IPS-18c (cell line): ENCODE measurements around the gene HELZ.
"Not testable (repeated sequence)": the region's sequence is repeated elsewhere in the genome, so short reads cannot be mapped to it uniquely, and the experiment has no call there.

Source experiments
- H3K4me3 ChIP-seq: 2 replicates; pipeline ENCODE4 v1.7.0; 2013; ENCODE audit warnings: low read depth, mild to moderate bottlenecking, low read length, moderate library complexity; ENCODE audit not compliant: insufficient read depth
- H3K9me3 ChIP-seq: one replicate; pipeline ENCODE4 v1.6.1; 2013; ENCODE audit warnings: mild to moderate bottlenecking, low read length, moderate library complexity; ENCODE audit not compliant: control insufficient read depth, insufficient read depth

The HELZ gene

DNA sequence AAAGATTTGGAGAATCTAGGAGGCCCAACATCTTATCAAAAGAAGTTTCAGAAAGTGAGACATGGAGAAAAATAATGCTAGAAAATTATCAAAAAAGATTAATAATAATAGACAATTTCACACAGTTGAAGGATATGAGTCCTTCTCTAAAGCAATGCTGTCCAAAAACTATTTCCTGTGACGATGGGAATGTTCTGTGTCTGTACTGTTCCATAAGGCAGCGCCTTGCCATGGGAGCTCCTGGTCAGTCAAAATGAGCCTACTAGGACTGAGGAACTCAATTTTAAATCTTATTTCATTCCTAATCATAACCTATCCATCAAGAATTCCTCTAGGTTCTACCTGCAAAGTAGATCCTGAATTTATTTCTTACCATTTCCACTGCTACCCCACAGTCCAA, 151.6 kb downstream of the HELZ start:
- H3K9me3 ChIP-seq, result peaks cover 3% of the 10 kb centered on the region
- no peak overlapping the region for H3K4me3 ChIP-seq

DNA sequence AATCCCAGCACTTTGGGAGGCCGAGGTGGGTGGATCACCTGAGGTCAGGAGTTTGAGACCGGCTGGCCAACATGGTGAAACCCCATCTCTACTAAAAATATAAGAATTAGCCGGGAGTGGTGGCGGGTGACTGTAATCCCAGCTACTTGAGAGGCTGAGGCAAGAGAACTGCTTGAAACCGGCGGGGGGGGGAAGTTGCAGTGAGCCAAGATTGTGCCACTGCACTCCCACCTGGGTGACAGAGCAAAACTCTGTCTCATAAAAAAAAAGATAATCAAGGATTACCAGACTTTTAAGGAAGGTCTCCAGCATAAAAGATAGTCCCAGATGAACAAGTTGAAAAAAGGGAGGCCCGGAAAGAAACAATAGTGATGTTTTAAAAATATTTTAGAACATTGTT, 152.3 kb downstream of the HELZ start:
- not testable (repeated sequence) for H3K4me3 ChIP-seq, H3K9me3 ChIP-seq

DNA sequence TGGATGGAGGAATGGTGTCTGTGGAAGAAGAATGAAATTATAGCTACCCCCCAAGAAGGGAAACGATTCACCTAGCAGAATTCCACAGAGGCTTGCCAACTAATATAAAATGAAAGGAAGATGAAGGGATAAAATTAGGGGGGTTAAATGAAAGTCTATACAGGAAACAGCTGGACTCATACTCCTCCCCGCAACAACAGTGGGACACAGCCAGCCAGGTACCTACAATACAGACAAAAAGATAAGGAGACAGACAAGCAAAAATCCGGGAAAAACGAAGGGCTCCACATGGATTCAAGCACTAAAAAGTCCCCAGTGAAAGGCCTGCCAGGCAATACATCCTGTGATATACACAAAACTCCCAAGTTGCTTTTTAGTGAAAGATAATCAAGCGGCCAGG, 152.7 kb downstream of the HELZ start:
- Histone ChIP-seq H3K4me3 (no peak overlapping the region), H3K9me3 (peaks cover 3% of the 10 kb centered on the region)

DNA sequence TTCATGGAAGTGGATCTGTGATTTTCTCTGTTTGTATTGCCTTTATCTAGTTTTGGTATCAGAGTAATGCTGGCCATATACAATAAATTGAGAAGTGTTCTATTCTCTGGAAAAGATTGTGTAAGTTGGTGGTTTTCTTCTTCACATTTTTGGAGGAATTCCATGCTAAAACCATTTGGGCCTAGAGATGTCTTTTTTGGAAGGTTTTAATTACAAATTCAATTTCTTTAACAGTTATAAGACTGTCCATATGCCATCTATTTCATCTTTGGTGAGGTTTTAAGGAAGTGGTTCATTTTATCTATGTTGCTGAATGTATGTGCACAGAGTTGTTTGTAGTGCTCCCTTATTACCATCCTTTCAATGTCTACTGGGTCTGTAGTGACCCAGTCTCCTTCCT, 154.7 kb downstream of the HELZ start:
- H3K9me3 ChIP-seq, result peaks cover 3% of the 10 kb centered on the region
- no peak overlapping the region for H3K4me3 ChIP-seq

DNA sequence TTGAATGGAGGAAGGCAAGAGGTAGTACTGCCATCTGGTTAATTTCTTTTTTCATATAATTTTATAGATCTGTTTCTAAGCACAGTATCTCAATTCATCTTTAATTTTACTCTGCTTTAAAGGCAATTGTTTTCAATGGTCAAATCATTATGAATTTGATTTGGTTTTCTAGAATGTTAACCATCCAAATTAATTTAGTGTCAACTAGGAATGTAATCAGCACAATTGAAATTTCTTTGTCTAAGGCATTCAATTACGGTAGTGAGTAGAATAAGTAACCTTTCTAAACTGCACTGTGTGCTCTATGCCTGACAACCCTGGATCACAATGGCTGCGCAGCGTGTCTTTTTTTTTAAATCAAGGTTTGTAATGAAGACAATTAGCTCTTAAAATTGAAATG, 156.4 kb downstream of the HELZ start:
- Histone ChIP-seq H3K9me3 (no peaks in the 10 kb centered on the region), H3K4me3 (no peak overlapping the region)

DNA sequence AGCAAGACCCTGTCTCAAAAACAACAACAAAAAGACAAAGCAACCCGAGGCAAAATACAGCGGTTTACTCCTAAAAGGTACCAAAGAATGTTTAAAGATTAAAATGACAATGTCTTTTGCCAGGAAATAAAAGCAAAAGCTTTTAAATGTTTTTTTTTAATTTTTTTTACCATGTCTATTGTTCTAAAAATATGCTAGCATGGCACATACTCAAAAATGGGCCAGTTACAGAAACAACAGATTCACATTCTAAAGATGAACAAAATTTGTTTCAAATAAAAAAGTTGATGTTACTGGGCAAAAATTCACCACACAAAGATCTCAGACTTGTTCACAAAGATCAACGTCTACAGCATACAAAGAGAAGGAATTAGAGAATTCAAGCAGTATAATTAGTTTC, 159.6 kb downstream of the HELZ start:
- Histone ChIP-seq H3K9me3 (no peaks in the 10 kb centered on the region), H3K4me3 (no peak overlapping the region)

DNA sequence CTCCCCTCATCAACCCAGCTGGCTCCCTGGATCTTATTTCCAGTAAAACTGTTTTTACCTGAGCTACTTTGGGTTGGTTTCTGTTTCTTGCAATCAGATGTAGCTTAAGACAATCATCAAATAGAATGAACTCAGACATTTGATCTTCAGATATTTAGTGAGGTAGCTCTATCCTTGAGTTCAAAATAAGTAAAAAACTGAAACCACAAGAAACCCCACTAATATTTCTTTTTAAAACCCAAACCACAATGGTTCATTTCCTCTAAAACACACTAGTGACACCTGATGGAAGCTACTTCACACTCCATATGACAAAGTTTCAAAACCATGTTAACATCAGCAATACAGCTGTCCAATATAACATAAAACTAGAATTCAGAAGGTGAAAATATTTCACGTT, 162.9 kb downstream of the HELZ start:
- Histone ChIP-seq H3K4me3 (no peak overlapping the region), H3K9me3 (no peaks in the 10 kb centered on the region)

DNA sequence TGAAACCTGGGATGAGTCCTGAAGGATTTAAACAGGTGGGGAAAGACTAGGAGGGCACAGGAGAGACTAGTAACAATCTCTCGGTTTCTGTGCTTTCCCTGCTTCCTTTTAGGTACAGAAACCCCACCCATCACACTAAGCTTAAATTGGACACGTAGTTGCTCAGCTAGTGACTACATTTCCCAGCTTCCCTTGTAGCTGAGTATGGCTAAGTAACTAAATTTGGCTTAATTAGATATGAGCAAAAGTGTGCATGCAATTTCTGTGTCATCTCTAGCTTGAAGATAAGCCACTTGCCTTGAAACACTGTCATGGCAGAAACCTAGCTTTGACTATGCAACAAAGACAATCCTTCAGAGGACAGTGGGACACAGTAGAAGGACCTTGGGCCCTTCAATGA, 164.2 kb downstream of the HELZ start:
- Histone ChIP-seq H3K9me3 (no peaks in the 10 kb centered on the region), H3K4me3 (no peak overlapping the region)

DNA sequence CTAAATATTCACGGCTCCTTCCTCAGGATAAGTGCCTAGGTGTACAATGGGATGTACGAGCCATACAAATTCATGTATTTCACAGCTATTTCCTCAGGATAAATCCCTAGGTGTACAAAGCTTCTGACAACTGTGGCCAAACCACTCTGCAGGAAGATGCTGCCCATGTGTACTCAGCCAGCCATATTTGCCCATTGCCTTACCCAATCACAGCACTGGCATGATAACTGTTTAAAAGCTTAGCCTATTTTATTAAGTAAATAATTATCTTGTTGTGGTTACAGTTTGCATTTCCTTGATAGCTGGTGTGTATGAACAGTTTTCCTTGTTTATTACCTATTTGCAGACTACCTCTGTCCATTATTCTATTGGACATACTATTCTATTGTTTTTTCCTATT, 165.5 kb downstream of the HELZ start:
- Histone ChIP-seq H3K4me3 (no peak overlapping the region), H3K9me3 (no peaks in the 10 kb centered on the region)

DNA sequence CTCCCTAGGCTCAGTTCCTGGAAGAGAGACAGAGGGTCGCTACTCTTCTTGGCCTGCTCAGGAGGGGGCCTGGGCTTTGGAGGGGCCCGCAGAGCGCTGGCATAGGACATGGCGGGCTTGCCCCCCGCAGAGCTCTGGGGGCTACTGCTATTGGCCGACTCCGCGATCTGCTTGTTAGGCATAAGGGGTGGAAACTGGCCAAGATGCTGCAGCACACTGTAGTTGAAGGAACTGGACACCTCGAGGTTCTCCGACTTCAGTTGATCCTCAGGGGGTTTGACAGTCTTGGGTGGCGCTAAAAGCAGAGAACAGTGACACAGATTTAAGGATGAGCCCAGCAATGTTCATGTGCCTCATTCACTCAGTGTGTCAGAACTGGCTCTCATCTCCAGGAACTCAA, 166.7 kb downstream of the HELZ start:
- Histone ChIP-seq H3K4me3 (no peak overlapping the region), H3K9me3 (no peaks in the 10 kb centered on the region)

DNA sequence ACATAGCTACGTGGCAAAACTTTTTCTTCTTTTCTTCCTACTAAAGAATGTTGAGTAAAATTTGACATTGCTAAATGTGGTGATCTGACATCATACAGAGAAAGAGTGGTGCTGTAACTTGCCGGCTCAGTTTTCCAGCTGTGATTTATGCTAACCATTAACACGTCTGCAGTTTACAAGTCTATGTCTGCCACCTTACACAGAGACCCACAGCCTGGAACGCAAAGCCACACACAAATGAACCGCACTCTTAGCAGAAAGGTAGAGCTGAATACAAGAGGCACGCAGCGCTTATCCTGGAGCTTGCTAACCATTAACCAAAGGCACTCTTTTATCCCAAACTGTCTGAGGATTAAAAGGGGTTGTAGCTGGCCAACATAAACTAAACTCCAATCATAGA, 168.7 kb downstream of the HELZ start:
- Histone ChIP-seq H3K9me3 (no peaks in the 10 kb centered on the region), H3K4me3 (no peak overlapping the region)

DNA sequence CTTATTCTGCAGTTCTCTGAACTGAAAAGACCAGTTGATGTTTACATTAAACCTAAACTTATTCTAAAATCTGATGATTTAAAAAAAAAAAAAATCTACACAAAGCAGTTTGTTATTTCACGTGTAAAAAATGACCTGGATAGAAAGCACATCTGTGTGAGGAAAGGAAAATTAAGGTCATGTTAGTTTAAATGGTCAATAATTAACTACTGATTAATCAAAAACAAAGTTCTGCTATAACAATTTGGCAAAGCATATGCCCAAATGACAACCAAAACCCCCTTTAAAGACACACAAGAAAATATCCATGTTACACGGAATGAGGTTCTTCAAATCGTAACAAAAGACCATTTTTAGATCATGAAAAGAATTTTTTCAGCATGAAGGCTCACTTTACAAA, 170.2 kb downstream of the HELZ start:
- Histone ChIP-seq H3K9me3 (no peaks in the 10 kb centered on the region), H3K4me3 (no peak overlapping the region)

DNA sequence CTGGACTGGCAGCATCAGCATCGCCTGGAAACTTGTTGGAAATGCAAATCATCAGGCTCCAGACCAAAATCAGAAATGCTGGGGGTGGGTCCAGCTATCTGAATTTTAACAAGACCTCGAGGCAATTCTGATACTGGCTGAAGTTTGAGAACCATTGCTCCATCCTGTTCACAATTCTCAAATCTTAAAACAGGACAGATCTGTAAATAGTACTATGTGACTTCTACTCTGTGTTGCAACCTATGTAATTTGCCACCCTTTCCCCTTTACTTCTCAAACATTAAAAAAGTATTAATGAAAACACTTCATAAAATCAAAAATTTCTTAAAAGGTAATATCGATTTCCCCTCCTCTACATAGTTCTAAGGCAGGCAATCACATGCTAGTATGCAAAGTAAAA, 172.1 kb downstream of the HELZ start:
- H3K9me3 ChIP-seq, result no peaks in the 10 kb centered on the region
- no peak overlapping the region for H3K4me3 ChIP-seq

DNA sequence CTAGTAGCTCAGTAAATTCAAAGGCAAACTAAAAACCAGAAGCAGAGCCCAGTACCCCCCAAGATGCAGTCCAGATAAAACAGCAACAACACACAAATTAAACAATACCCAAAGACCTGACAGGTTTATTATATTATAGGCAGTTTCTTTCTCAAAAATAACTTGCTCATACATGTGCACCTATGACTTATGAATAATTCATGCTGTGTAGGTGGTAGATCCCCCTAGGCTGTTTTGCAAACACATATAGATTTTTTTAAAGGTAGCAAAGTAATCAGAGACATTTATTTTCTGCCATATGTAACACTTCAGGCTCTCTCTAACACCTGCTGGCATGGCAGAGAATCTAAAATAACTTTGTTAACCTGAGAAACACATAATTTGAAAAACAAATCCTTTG, 173.4 kb downstream of the HELZ start:
- Histone ChIP-seq H3K9me3 (no peaks in the 10 kb centered on the region), H3K4me3 (no peak overlapping the region)

DNA sequence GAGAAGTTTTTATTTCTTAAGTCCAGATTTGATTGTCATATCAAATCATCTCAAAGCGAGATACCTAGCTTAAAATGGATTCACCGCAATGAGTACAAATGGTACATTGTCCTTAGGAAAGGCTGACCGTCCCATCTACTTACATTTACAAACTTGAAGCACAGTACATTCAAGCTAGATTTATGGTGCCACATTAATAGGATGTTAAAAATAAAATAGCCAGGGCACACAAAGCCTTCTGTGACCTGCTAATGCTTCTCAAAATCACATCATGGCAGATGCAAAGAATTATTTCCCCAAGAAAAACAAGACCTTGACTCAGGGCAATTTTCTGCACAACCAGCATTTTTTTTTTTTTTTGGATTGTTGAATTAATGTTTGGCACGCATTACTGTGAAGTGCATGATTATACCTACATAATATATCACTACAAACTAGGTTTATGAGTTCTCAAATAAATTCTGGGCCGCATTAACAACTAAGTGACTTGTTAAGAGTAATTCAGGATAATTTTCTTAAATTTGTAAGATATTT, 175.3 kb downstream of the HELZ start:
- no peaks in the 10 kb centered on the region for H3K9me3 ChIP-seq
- H3K4me3 ChIP-seq, result no peak overlapping the region

DNA sequence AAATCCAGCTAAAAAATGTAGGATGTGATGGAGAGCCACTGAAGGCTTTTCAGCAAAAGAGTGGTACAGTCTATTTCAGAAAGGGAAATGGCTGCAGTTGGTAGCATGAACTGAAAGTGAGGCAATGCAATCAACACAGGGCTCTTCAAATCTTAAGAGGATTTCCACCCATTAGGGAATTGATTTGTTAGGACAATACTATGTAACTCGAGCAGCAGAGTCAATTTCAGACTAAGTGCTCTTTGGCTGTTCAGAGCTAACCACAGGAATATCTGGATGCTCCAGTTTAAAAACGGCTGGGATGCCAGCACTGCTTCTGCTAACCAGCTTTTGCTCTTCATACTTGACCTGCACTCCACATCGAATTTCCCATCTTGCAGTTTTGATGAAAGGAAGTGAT, 176.0 kb downstream of the HELZ start:
- Histone ChIP-seq H3K4me3 (no peak overlapping the region), H3K9me3 (no peaks in the 10 kb centered on the region)

DNA sequence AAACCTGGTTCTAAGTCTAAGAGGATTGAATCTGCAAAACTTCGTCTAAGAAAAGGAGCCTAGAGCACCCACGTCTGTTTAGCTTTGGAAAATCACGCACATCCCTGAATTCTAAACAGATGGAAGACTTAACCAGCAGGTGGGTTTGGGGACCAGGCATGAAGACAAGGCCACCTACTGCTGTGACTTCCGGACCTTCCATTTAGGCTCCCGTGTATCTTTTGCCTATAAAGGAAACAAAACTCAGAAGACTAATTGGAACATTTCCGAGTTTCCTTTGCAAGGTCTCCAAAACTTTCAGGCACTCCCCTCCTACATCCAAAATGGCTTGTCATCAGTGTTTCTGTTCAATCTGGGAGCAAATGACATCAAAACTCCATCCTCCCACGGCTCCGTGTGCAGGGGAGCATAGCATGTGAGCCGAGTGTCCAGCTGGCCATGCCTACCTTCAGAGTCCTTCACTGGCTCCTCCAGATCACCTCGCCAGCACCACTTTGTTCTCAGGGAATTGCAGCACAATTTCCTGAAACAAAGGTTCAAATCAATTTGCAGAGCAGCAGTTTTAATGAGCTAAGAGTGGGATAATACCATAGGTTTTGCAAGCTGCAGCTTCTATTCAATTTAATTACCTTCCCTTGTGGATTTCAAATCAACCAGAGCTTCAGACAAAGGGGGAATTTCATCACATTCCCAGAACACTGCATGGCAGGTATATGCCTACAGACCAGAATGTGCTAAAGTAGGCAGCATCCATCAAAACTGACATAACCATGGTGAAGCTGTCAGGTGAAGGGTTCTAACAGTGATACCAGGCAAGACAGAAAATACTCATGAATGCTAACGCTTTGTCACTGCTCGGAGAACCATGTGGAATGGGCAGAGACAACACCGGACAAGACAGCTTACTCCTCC, 177.2 kb downstream of the HELZ start:
- H3K4me3 ChIP-seq, result no peak overlapping the region
- no peaks in the 10 kb centered on the region for H3K9me3 ChIP-seq

DNA sequence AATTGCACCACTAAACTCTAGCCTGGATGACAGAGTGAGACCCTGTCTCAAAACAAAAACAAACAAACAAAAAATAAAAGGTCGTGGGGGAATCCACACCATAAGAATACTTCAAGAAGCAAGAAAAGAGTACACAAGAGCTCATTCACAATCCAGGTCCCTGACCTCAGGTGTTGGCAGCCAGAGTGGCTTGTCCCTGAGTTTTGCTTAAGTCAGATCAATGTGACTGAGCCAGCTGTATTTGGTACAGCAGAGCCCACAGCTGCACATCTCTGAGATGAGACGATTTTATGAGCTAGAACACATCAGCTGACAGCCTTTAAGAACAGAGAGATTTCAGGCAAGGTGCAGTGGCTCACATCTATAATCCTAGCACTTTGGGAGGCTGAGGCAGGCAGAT, 178.3 kb downstream of the HELZ start:
- H3K4me3 ChIP-seq, result no peak overlapping the region

DNA sequence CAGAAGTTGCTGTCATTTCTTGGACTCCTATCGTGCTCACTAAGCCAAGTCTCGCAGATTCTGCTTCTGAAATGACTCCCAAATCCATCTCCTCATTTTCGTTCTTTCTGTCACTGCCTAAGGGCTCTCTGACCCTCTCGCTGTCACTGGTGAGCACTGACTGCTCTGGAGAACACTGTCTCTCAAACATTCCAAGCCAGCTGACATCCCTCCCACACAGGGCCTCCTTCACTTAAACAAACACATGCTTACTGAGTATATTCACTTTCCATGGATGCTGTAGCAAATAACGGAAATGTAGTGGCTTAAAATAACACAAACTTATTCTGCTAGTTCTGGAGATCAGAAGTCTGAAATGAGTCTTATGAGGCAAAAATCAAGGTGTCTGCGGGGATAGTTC, 181.9 kb downstream of the HELZ start:
- Histone ChIP-seq H3K9me3 (no peaks in the 10 kb centered on the region), H3K4me3 (no peak overlapping the region)

More for the DNA sequence above, 178.3 kb downstream of the HELZ start:
- H3K9me3 ChIP-seq, result no peaks in the 10 kb centered on the region
